ENCODE results near the gene EFNB2.

EFNB2 gene

GRCh38 chr13:106527445-106527801 lies 8.0 kb downstream of the EFNB2 start:
- no peak for TF ChIP-seq POU2F2 (IDR thresholded peaks at IDR 0.05; ENCODE audit: low read depth, low read length)
- no peak for TF ChIP-seq POLR2A (IDR thresholded peaks at IDR 0.05; ENCODE audit: low read depth, low read length)
- no peak for TF ChIP-seq PAX5 (IDR thresholded peaks at IDR 0.05; ENCODE audit: insufficient read depth, low read length, severe bottlenecking)
- no peak for TF ChIP-seq SPI1 (IDR thresholded peaks at IDR 0.05; ENCODE audit: low read depth, low read length)
- TF ChIP-seq POLR2AphosphoS5 (IDR thresholded peaks at IDR 0.05; ENCODE audit: low read depth, low read length) = no peak
- DNase-seq (ENCODE audit: insufficient read length, low spot score) (no peak), FAIRE-seq (no peak)

GRCh38 chr13:106526738-106527444 lies 8.6 kb downstream of the EFNB2 start:
- no peak for TF ChIP-seq PAX5 (IDR thresholded peaks at IDR 0.05; ENCODE audit: insufficient read depth, low read length, severe bottlenecking)
- TF ChIP-seq POLR2AphosphoS5 (IDR thresholded peaks at IDR 0.05; ENCODE audit: low read depth, low read length) = no peak
- no peak for TF ChIP-seq TAF1 (IDR thresholded peaks at IDR 0.05; ENCODE audit: low read depth, low read length)
- no peak for TF ChIP-seq SPI1 (IDR thresholded peaks at IDR 0.05; ENCODE audit: low read depth, low read length)
- TF ChIP-seq POLR2A (IDR thresholded peaks at IDR 0.05; ENCODE audit: low read depth, low read length) = no peak
- no peak for TF ChIP-seq POU2F2 (IDR thresholded peaks at IDR 0.05; ENCODE audit: low read depth, low read length)
- FAIRE-seq (no peak), DNase-seq (ENCODE audit: insufficient read length, low spot score) (no peak)

- FAIRE-seq = no peak
- DNase-seq (ENCODE audit: insufficient read length, low spot score) = no peak
- TF ChIP-seq TAF1 (IDR thresholded peaks at IDR 0.05; ENCODE audit: low read depth, low read length) (no peak), SPI1 (IDR thresholded peaks at IDR 0.05; ENCODE audit: low read depth, low read length) (no peak), PAX5 (IDR thresholded peaks at IDR 0.05; ENCODE audit: insufficient read depth, low read length, severe bottlenecking) (no peak), POLR2A (IDR thresholded peaks at IDR 0.05; ENCODE audit: low read depth, low read length) (no peak), POLR2AphosphoS5 (IDR thresholded peaks at IDR 0.05; ENCODE audit: low read depth, low read length) (no peak)
Observed at GRCh38 chr13:106525865-106526264, 9.6 kb downstream of the EFNB2 start.

DNA sequence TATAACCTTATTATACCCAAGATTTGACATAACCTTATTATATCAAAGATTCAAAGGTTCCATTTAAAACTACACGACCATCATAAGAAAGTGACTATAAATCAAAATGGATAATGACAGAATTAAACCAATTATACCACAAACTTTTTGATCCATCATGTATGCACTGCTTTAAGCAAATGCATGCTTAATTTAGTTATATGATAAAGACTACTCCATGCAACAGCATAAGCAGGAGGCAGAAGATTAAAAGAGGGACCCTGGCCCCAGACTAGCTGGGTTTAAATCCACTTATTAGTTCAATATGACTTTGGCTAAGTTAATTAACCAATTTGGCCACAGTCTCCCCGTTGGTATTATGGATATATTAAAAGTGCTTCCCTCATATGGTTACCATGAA lies 11.4 kb downstream of the EFNB2 start:
- TF ChIP-seq SPI1 (IDR thresholded peaks at IDR 0.05; ENCODE audit: low read depth, low read length) (no peak), POU2F2 (IDR thresholded peaks at IDR 0.05; ENCODE audit: low read depth, low read length) (no peak), PAX5 (IDR thresholded peaks at IDR 0.05; ENCODE audit: insufficient read depth, low read length, severe bottlenecking) (no peak), TAF1 (IDR thresholded peaks at IDR 0.05; ENCODE audit: low read depth, low read length) (no peak), POLR2A (IDR thresholded peaks at IDR 0.05; ENCODE audit: low read depth, low read length) (no peak)
- DNase-seq (ENCODE audit: insufficient read length, low spot score) (no peak), FAIRE-seq (no peak)

- no peak for TF ChIP-seq POU2F2 (IDR thresholded peaks at IDR 0.05; ENCODE audit: low read depth, low read length)
- TF ChIP-seq SPI1 (IDR thresholded peaks at IDR 0.05; ENCODE audit: low read depth, low read length) = no peak
- no peak for TF ChIP-seq POLR2AphosphoS5 (IDR thresholded peaks at IDR 0.05; ENCODE audit: low read depth, low read length)
- TF ChIP-seq TAF1 (IDR thresholded peaks at IDR 0.05; ENCODE audit: low read depth, low read length) = no peak
- TF ChIP-seq PAX5 (IDR thresholded peaks at IDR 0.05; ENCODE audit: insufficient read depth, low read length, severe bottlenecking) = no peak
- TF ChIP-seq POLR2A (IDR thresholded peaks at IDR 0.05; ENCODE audit: low read depth, low read length) = no peak
- FAIRE-seq (no peak), DNase-seq (ENCODE audit: insufficient read length, low spot score) (no peak)
Observed at GRCh38 chr13:106523576-106523975, 11.9 kb downstream of the EFNB2 start.

GRCh38 chr13:106522898-106523525 lies 12.4 kb downstream of the EFNB2 start:
- FAIRE-seq = no peak
- TF ChIP-seq POLR2A (IDR thresholded peaks at IDR 0.05; ENCODE audit: low read depth, low read length) (no peak), TAF1 (IDR thresholded peaks at IDR 0.05; ENCODE audit: low read depth, low read length) (no peak), PAX5 (IDR thresholded peaks at IDR 0.05; ENCODE audit: insufficient read depth, low read length, severe bottlenecking) (no peak), POU2F2 (IDR thresholded peaks at IDR 0.05; ENCODE audit: low read depth, low read length) (no peak), SPI1 (IDR thresholded peaks at IDR 0.05; ENCODE audit: low read depth, low read length) (no peak), POLR2AphosphoS5 (IDR thresholded peaks at IDR 0.05; ENCODE audit: low read depth, low read length) (no peak)
- DNase-seq (ENCODE audit: insufficient read length, low spot score) = no peak

GRCh38 chr13:106522112-106522705 lies 13.3 kb downstream of the EFNB2 start:
- FAIRE-seq (no peak), DNase-seq (ENCODE audit: insufficient read length, low spot score) (no peak)
- no peak for TF ChIP-seq POLR2AphosphoS5 (IDR thresholded peaks at IDR 0.05; ENCODE audit: low read depth, low read length)
- TF ChIP-seq TAF1 (IDR thresholded peaks at IDR 0.05; ENCODE audit: low read depth, low read length) = no peak
- TF ChIP-seq SPI1 (IDR thresholded peaks at IDR 0.05; ENCODE audit: low read depth, low read length) = no peak
- no peak for TF ChIP-seq POLR2A (IDR thresholded peaks at IDR 0.05; ENCODE audit: low read depth, low read length)
- TF ChIP-seq POU2F2 (IDR thresholded peaks at IDR 0.05; ENCODE audit: low read depth, low read length) = no peak
- no peak for TF ChIP-seq PAX5 (IDR thresholded peaks at IDR 0.05; ENCODE audit: insufficient read depth, low read length, severe bottlenecking)

DNA sequence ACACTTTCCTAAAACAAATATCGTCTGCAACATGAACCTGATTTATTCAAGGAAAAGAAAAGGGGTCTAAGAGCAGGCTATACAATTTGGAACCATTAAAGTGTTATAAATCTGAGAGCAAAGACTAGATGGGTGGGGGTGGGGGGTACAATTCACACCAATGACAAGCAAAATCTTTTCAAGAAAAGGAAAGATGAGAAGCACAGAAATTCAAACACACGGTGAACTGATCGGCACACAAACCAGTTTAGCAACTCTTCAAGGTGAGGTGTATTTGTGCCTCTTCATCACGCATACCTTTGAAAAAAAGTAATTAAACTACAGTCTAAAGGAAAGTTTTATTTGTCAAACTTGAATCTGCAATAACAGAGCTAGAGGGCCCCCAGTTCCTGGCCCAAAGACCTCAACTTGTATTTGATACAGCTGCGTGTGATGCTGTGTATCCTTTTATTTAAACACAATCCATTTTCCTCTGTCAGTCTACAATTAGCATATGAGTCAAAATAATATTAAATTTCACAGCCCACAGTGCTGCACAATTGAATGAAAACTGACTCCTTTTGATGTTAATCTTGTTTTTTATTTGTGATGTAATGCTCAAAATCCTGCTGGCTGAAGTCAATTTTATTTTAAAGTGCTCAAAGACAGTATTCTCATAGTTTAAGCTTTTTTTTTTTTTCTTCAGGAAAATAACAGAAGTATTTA lies 14.2 kb downstream of the EFNB2 start:
- TF ChIP-seq POLR2A (IDR thresholded peaks at IDR 0.05; ENCODE audit: low read depth, low read length) = no peak
- no peak for TF ChIP-seq POLR2AphosphoS5 (IDR thresholded peaks at IDR 0.05; ENCODE audit: low read depth, low read length)
- DNase-seq (ENCODE audit: insufficient read length, low spot score) (no peak), FAIRE-seq (no peak)

DNA sequence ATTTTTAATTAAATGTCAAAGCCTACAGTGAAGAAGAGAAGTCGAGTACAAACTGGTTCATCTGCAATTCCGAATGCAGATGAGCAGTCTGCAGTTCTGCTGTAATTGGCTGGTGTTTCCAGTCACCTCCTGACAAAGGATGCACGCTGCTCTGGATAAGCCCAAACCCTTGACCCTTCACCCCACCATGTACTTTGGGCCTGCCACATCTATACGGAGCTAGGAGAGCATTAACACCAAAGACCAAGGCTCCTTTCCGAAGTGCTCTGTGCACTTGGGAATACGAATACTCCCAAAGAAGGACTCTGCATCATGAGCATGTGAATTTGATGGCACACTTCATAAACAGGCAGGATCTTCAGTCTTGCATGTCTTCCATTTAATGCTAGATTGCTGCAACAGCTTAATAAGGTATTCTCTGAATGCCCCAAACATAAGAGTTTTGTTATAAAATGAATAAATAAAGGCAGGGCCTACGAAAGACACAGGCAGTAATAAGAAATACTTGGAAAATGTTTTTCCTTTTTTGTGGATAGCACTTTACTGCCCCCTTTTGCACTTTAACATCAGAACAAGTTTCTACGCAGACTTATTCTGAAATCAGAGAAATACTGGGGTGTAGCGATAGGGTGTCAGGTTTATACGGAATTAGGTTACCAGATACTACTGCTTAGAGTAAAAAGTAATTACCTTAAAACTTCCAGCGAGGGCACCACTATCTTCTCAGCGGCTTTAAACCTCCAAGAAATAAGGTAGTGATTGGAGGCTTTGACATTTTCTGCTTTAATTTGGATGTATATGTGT lies 15.0 kb downstream of the EFNB2 start:
- no peak for FAIRE-seq
- DNase-seq (ENCODE audit: insufficient read length, low spot score) = no peak
- TF ChIP-seq POLR2AphosphoS5 (IDR thresholded peaks at IDR 0.05; ENCODE audit: low read depth, low read length) (no peak), SPI1 (IDR thresholded peaks at IDR 0.05; ENCODE audit: low read depth, low read length) (no peak), POLR2A (IDR thresholded peaks at IDR 0.05; ENCODE audit: low read depth, low read length) (no peak), TAF1 (IDR thresholded peaks at IDR 0.05; ENCODE audit: low read depth, low read length) (no peak), PAX5 (IDR thresholded peaks at IDR 0.05; ENCODE audit: insufficient read depth, low read length, severe bottlenecking) (no peak)
